ENCODE results near the gene B4GALT6.

Gene B4GALT6

DNA sequence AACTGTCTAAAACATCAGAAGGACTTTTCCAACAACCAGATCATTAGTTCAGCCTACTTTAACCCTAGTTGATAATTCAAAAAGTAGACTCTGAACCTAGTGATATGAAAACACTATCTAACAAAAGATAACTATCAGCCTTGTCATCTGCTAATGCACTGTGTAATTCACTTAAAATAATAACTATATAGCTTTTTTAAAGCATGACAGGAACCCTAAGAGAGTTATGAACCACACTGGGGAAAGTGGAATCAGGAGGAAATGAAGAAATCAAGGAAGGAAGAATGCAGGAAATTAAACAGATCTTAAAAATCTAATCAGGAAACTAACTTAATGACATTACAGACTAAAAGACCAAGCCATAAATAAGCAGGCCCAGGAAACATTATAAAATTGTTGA lies 9.0 kb downstream of the B4GALT6 start:
- Histone ChIP-seq H4K91ac (ENCODE audit: low read depth, low read length) (no peak overlapping the region), H3K4ac (ENCODE audit: low read depth, low read length) (no peak overlapping the region), H3K9ac (ENCODE audit: low read length) (no peak overlapping the region), H4K12ac (ENCODE audit: low read depth, low read length) (no peak overlapping the region), H3K9me3 (ENCODE audit: insufficient read depth, low read depth, low read length) (peaks cover 2% of the 10 kb centered on the region), H3K27ac (ENCODE audit: low read depth, low read length) (no peak overlapping the region), H2AFZ (ENCODE audit: insufficient read depth, low read length, poor library complexity) (no peak overlapping the region), H3K23ac (ENCODE audit: low read length) (no peak overlapping the region), H3K4me1 (ENCODE audit: control insufficient read depth in 1 of 2, insufficient read depth in 2 of 2, low read length in 2 of 2) (peaks cover 6 to 17% of the 10 kb centered on the region in 2 experiments), H3K4me2 (ENCODE audit: low read length) (no peak overlapping the region), H3K4me3 (ENCODE audit: low read depth, low read length) (no peak overlapping the region), H3K27me3 (ENCODE audit: insufficient read depth, low read length) (no peaks in the 10 kb centered on the region), H3K14ac (ENCODE audit: low read length) (no peak overlapping the region), H3K36me3 (ENCODE audit: control insufficient read depth in 1 of 2, insufficient read depth in 2 of 2, low read length in 2 of 2) (no peaks in the 10 kb centered on the region), H2BK120ac (ENCODE audit: insufficient read depth, low read length, poor library complexity) (no peak overlapping the region), H2BK12ac (ENCODE audit: low read length) (no peak overlapping the region), H3K18ac (ENCODE audit: low read length) (no peak overlapping the region), H2AK5ac (ENCODE audit: low read length) (no peak overlapping the region), H4K8ac (ENCODE audit: low read depth, low read length) (no peak overlapping the region), H3K79me2 (ENCODE audit: control insufficient read depth, insufficient read depth, low read length, poor library complexity) (peaks cover 5% of the 10 kb centered on the region), H2BK5ac (ENCODE audit: low read depth, low read length, poor library complexity) (no peak overlapping the region), H3K79me1 (ENCODE audit: low read length) (no peaks in the 10 kb centered on the region)
- DNase-seq: no peak

DNA sequence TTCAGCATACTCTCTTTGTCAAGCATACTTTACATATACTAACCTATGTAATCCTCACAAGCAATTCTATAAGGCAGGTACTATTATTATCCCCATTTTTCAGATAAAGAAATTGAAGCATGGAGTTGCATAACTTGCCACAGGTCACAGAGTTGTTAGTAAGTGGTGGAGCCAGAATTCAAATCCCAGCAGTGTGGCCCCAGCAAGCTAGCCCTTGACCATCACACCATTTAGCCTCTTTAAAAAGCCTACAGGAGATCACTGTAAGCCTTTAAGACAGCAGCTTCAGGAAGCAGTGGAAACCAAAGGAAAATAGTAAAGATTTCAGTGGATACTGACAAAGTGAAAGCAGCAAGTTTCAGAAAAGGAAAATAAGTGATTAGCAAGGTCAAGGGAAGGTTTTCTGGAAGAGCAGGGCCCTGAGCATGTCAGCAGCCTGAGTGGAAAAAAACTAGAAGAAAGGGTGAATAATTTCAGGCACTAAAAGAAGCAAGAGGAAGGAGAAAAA lies 11.7 kb downstream of the B4GALT6 start:
- no peak overlapping the region for H4K12ac ChIP-seq (ENCODE audit: low read depth, low read length)

DNA sequence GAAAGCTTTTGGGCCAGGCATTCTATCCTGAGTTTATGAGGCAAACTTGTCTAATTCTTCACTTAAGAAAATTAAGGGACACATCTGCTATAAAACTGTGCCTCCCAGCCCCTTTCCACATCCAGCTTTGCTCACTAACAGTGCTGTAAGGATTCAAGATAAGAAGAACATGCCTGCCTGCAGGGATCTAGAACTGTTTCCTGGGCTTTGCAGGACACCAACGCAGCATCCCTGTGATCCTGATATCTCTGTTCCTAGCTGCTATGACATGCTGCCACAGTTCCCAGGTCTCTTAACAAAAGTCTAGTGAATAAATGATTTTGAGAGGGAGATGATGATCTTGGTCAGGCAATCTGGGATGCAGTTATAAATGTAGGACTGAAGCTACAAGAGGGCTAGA lies 12.4 kb downstream of the B4GALT6 start:
- no peak overlapping the region for H3K4me3 ChIP-seq (ENCODE audit: low read depth, low read length)
- peaks cover 2% of the 10 kb centered on the region for H3K9me3 ChIP-seq (ENCODE audit: insufficient read depth, low read depth, low read length)
- H3K23ac ChIP-seq (ENCODE audit: low read length): no peak overlapping the region
- no peak overlapping the region for H2BK12ac ChIP-seq (ENCODE audit: low read length)
- H4K12ac ChIP-seq (ENCODE audit: low read depth, low read length): no peak overlapping the region
- H3K18ac ChIP-seq (ENCODE audit: low read length): no peak overlapping the region
- no peak overlapping the region for H2AK5ac ChIP-seq (ENCODE audit: low read length)
- H3K4ac ChIP-seq (ENCODE audit: low read depth, low read length): no peak overlapping the region
- H3K14ac ChIP-seq (ENCODE audit: low read length): no peak overlapping the region
- H3K4me1 ChIP-seq (ENCODE audit: control insufficient read depth in 1 of 2, insufficient read depth in 2 of 2, low read length in 2 of 2): peaks cover 0 to 2% of the 10 kb centered on the region in 2 experiments
- no peaks in the 10 kb centered on the region for H3K36me3 ChIP-seq (ENCODE audit: control insufficient read depth in 1 of 2, insufficient read depth in 2 of 2, low read length in 2 of 2)
- no peak overlapping the region for H3K27ac ChIP-seq (ENCODE audit: low read depth, low read length)
- H3K79me1 ChIP-seq (ENCODE audit: low read length): no peaks in the 10 kb centered on the region
- H3K79me2 ChIP-seq (ENCODE audit: control insufficient read depth, insufficient read depth, low read length, poor library complexity): peaks cover 2% of the 10 kb centered on the region
- H2BK5ac ChIP-seq (ENCODE audit: low read depth, low read length, poor library complexity): no peak overlapping the region
- H4K8ac ChIP-seq (ENCODE audit: low read depth, low read length): no peak overlapping the region
- no CpG with 5 or more reads among the region's 1 CpG for WGBS (ENCODE audit: extremely low coverage, insufficient coverage, insufficient read length)
- H3K4me2 ChIP-seq (ENCODE audit: low read length): no peak overlapping the region
- H2AFZ ChIP-seq (ENCODE audit: insufficient read depth, low read length, poor library complexity): no peak overlapping the region
- H3K9ac ChIP-seq (ENCODE audit: low read length): no peak overlapping the region
- no peak overlapping the region for H4K91ac ChIP-seq (ENCODE audit: low read depth, low read length)
- H3K27me3 ChIP-seq (ENCODE audit: insufficient read depth, low read length): no peaks in the 10 kb centered on the region
- H2BK120ac ChIP-seq (ENCODE audit: insufficient read depth, low read length, poor library complexity): no peak overlapping the region
- DNase-seq: no peak

More for the DNA sequence above, 11.7 kb downstream of the B4GALT6 start:
- peaks cover 2% of the 10 kb centered on the region for H3K9me3 ChIP-seq (ENCODE audit: insufficient read depth, low read depth, low read length)
- H3K18ac ChIP-seq (ENCODE audit: low read length): no peak overlapping the region
- H3K79me2 ChIP-seq (ENCODE audit: control insufficient read depth, insufficient read depth, low read length, poor library complexity): peaks cover 2% of the 10 kb centered on the region
- no peak overlapping the region for H3K4ac ChIP-seq (ENCODE audit: low read depth, low read length)
- no peak overlapping the region for H2BK12ac ChIP-seq (ENCODE audit: low read length)
- H3K4me3 ChIP-seq (ENCODE audit: low read depth, low read length): no peak overlapping the region
- DNase-seq: no peak
- H3K36me3 ChIP-seq (ENCODE audit: control insufficient read depth in 1 of 2, insufficient read depth in 2 of 2, low read length in 2 of 2): no peaks in the 10 kb centered on the region
- H2AK5ac ChIP-seq (ENCODE audit: low read length): no peak overlapping the region
- H3K14ac ChIP-seq (ENCODE audit: low read length): no peak overlapping the region
- H2BK5ac ChIP-seq (ENCODE audit: low read depth, low read length, poor library complexity): no peak overlapping the region
- H3K9ac ChIP-seq (ENCODE audit: low read length): no peak overlapping the region
- H3K4me2 ChIP-seq (ENCODE audit: low read length): no peak overlapping the region
- H3K27me3 ChIP-seq (ENCODE audit: insufficient read depth, low read length): no peaks in the 10 kb centered on the region
- no peak overlapping the region for H2AFZ ChIP-seq (ENCODE audit: insufficient read depth, low read length, poor library complexity)
- H3K23ac ChIP-seq (ENCODE audit: low read length): no peak overlapping the region
- no peak overlapping the region for H3K27ac ChIP-seq (ENCODE audit: low read depth, low read length)
- H4K91ac ChIP-seq (ENCODE audit: low read depth, low read length): no peak overlapping the region
- H2BK120ac ChIP-seq (ENCODE audit: insufficient read depth, low read length, poor library complexity): no peak overlapping the region
- H3K4me1 ChIP-seq (ENCODE audit: control insufficient read depth in 1 of 2, insufficient read depth in 2 of 2, low read length in 2 of 2): peaks cover 0 to 3% of the 10 kb centered on the region in 2 experiments
- no peaks in the 10 kb centered on the region for H3K79me1 ChIP-seq (ENCODE audit: low read length)
- H4K8ac ChIP-seq (ENCODE audit: low read depth, low read length): no peak overlapping the region

GRCh38 chr18:31669541-31669940 lies 14.8 kb downstream of the B4GALT6 start:
- Histone ChIP-seq H3K4me3 (ENCODE audit: low read depth, low read length) (no peak overlapping the region), H4K91ac (ENCODE audit: low read depth, low read length) (no peak overlapping the region), H3K79me2 (ENCODE audit: control insufficient read depth, insufficient read depth, low read length, poor library complexity) (peaks cover 2% of the 10 kb centered on the region), H3K36me3 (ENCODE audit: control insufficient read depth in 1 of 2, insufficient read depth in 2 of 2, low read length in 2 of 2) (no peaks in the 10 kb centered on the region), H3K14ac (ENCODE audit: low read length) (no peak overlapping the region), H3K9me3 (ENCODE audit: insufficient read depth, low read depth, low read length) (peaks cover 2% of the 10 kb centered on the region), H2BK12ac (ENCODE audit: low read length) (no peak overlapping the region), H2BK120ac (ENCODE audit: insufficient read depth, low read length, poor library complexity) (no peak overlapping the region), H4K12ac (ENCODE audit: low read depth, low read length) (no peak overlapping the region), H3K18ac (ENCODE audit: low read length) (no peak overlapping the region), H3K23ac (ENCODE audit: low read length) (no peak overlapping the region), H2BK5ac (ENCODE audit: low read depth, low read length, poor library complexity) (no peak overlapping the region), H2AK5ac (ENCODE audit: low read length) (no peak overlapping the region), H2AFZ (ENCODE audit: insufficient read depth, low read length, poor library complexity) (no peak overlapping the region), H3K9ac (ENCODE audit: low read length) (no peak overlapping the region), H4K8ac (ENCODE audit: low read depth, low read length) (no peak overlapping the region), H3K27me3 (ENCODE audit: insufficient read depth, low read length) (no peaks in the 10 kb centered on the region), H3K4me2 (ENCODE audit: low read length) (no peak overlapping the region), H3K27ac (ENCODE audit: low read depth, low read length) (no peak overlapping the region), H3K4me1 (ENCODE audit: control insufficient read depth in 1 of 2, insufficient read depth in 2 of 2, low read length in 2 of 2) (peaks cover 0 to 2% of the 10 kb centered on the region in 2 experiments), H3K79me1 (ENCODE audit: low read length) (no peaks in the 10 kb centered on the region), H3K4ac (ENCODE audit: low read depth, low read length) (no peak overlapping the region)
- DNase-seq: no peak
- WGBS (ENCODE audit: extremely low coverage, insufficient coverage, insufficient read length): no CpG with 5 or more reads among the region's 2 CpGs

Measured in trophoblast cell (in vitro differentiated cells and primary cell).